Ishikawa (cell line): ENCODE measurements around the gene SSBP3.

Experiments used
- CREB1 ChIP-seq: IDR thresholded peaks from 2 replicates; pipeline ENCODE4 v1.6.1; 2012; ENCODE audit warnings: low read depth
- YY1 ChIP-seq: IDR thresholded peaks from 2 replicates; pipeline ENCODE4 v1.6.1; 2012; ENCODE audit warnings: low read depth
- TF ChIP-seq, protein P1 (sequence below): IDR thresholded peaks from 2 replicates; pipeline ENCODE4 v1.6.1; 2012; ENCODE audit warnings: low read depth, mild to moderate bottlenecking
- TF ChIP-seq, protein P2 (sequence below): IDR thresholded peaks from 2 replicates; pipeline ENCODE4 v1.6.1; 2012

DNA sequence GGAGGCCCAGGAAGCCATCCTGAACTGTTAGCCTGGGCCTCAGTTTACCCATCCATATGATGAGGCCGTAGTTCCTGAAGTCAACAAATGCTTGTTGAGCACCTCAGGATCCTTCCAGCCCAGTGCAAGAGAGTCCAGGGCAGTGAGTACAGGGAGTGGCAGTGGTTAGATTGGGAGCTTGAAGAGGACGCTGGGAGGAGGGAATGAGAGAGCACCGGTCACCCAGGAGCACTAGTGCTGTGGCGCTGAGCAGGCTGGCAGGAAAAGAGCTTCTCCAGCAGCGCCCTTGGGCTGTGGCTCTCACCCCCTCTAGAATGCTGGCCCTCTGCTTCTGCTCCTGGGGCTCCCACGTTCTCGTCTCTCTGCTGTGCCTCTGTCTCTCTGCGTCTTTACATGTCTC lies 10.2 kb upstream of the SSBP3 start:
- TF ChIP-seq CREB1 (no peak), YY1 (no peak)
- TF ChIP-seq, protein P1, sequence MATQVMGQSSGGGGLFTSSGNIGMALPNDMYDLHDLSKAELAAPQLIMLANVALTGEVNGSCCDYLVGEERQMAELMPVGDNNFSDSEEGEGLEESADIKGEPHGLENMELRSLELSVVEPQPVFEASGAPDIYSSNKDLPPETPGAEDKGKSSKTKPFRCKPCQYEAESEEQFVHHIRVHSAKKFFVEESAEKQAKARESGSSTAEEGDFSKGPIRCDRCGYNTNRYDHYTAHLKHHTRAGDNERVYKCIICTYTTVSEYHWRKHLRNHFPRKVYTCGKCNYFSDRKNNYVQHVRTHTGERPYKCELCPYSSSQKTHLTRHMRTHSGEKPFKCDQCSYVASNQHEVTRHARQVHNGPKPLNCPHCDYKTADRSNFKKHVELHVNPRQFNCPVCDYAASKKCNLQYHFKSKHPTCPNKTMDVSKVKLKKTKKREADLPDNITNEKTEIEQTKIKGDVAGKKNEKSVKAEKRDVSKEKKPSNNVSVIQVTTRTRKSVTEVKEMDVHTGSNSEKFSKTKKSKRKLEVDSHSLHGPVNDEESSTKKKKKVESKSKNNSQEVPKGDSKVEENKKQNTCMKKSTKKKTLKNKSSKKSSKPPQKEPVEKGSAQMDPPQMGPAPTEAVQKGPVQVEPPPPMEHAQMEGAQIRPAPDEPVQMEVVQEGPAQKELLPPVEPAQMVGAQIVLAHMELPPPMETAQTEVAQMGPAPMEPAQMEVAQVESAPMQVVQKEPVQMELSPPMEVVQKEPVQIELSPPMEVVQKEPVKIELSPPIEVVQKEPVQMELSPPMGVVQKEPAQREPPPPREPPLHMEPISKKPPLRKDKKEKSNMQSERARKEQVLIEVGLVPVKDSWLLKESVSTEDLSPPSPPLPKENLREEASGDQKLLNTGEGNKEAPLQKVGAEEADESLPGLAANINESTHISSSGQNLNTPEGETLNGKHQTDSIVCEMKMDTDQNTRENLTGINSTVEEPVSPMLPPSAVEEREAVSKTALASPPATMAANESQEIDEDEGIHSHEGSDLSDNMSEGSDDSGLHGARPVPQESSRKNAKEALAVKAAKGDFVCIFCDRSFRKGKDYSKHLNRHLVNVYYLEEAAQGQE, result no peak
- TF ChIP-seq, protein P2, sequence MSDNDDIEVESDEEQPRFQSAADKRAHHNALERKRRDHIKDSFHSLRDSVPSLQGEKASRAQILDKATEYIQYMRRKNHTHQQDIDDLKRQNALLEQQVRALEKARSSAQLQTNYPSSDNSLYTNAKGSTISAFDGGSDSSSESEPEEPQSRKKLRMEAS, result no peak
